GM18499 (cell line): ENCODE data around the gene RARS2.
"Not testable (repeated sequence)": the region's sequence is repeated elsewhere in the genome, so short reads cannot be mapped to it uniquely, and the experiment has no call there.

Source experiments
- ATAC-seq: cut with Tn5 transposase; IDR thresholded peaks from one replicate; pipeline ENCODE4 v1.9.1; 2021; ENCODE audit warnings: moderate number of reproducible peaks; ENCODE audit not compliant: insufficient read depth, unreplicated experiment

The RARS2 gene, protein sequence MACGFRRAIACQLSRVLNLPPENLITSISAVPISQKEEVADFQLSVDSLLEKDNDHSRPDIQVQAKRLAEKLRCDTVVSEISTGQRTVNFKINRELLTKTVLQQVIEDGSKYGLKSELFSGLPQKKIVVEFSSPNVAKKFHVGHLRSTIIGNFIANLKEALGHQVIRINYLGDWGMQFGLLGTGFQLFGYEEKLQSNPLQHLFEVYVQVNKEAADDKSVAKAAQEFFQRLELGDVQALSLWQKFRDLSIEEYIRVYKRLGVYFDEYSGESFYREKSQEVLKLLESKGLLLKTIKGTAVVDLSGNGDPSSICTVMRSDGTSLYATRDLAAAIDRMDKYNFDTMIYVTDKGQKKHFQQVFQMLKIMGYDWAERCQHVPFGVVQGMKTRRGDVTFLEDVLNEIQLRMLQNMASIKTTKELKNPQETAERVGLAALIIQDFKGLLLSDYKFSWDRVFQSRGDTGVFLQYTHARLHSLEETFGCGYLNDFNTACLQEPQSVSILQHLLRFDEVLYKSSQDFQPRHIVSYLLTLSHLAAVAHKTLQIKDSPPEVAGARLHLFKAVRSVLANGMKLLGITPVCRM

DNA sequence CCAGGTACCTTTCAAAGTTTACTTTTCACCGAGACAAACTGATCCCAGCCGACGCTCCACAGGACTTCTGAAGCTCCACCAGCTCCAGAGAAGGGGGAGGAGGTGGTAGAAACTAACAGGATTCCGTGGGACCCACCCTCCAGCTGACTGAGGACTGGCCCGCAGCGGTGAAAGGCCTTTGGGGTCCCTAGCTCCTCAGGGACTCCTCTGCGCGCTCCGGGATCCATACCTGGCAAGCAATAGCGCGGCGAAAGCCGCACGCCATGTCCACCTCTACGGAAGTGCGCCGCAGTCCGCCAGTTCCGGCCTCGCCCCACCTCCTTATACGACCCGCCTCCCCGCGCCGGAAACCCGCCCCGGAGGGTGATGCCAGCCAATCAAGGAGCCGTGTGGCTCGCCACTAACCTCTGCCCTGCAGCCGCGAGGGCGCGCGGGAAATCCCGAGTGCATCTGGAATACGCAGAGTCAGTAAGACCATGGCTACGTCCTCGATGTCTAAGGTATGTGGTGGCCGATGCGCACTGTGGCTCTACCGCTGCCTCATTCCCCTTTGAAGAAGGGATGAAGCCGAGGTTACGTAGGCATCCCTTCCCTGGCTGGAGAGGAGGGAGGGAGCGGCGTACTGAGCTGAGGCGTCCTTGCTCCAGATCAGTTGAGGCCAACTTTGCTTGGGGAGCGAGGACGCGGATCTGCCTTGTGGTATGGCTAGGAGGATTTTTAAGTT lies at the start of gene RARS2, which contains the start of gene ORC3:
TSS of gene RARS2 (minus strand) at position 295 of the 724 bp plus-strand sequence. CDS start at position 265, 30 bp downstream.
TSS of gene ORC3 (plus strand) at position 443 of the 724 bp plus-strand sequence. CDS start at position 477, 34 bp downstream.
- peak; percentile 99 for ATAC-seq

DNA sequence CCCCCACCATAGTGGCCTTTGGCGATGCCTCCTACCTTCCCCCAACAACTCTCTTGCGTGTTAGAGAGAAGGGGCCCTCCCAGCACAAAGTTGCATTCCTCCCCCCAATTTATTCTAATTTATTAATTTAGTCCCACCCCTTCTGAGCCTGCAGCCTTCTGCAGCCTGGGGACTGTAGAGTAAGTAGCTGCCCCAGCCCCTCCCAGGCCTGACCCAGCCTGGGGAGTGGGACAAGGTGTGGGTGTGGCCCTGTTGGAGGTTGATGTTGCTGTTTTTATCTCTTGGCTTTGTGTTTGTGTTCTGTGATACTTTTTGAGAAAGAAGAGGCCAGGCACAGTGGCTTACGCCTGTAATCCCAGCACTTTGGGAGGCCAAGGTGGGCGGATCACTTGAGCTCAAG lies 49.6 kb upstream of the RARS2 start:
- ATAC-seq: no peak

DNA sequence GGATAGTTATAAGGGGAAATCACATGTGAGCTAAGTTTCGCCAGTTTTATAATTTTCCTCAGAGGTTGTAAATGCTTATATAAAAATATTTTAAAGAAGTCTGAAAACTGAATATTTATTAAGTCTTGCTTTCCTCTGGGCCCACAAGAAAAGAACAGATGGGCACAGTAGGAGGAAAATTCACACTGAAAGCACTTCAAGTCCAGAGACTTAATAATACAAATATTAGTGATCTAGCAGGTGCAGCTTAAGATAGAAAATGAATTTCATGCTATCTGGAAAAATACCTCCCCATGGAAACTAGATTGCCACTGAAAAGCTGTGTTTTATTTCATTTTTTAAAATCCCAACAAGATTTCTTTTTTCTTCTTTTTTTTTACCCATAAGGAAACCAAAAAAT lies 47.3 kb upstream of the RARS2 start:
- no peak for ATAC-seq

DNA sequence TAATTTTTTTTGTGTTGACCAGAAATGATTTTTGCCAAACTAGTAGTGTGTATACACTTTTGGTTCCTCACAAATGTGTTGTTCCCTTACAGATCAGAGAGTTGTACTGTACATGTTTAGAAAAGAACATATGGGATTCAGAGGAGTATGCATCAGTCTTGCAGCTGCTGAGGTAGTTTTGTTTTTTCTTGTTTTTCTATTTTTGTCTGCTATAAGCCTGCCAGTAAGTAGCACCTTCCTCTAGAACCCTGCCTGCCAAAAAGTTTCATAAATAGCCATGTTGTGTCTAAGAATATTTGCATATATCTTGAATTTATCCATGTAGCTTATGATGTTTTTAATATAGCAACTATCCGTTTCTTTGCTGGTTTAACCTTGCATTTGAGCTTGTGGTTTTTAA lies 46.5 kb upstream of the RARS2 start:
- no peak for ATAC-seq

DNA sequence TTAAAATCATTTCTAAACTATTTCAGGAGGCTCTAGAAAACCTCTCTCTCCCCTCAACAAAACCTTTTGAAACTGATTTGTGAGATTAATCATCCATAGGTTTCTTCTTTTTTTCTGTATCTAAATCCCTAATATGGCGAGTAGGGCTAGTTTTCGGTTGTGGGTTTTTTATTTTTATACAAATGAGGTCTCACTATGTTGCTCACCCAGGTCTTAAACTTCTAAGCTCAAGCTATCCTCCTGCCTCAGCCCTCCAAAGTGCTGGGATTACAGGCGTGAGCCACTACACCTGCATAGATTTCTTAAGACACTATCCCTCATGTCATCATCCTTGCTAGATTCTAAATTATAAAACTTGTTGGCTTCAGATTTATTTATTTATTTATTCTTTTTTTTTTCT lies 44.1 kb upstream of the RARS2 start:
- no peak for ATAC-seq

DNA sequence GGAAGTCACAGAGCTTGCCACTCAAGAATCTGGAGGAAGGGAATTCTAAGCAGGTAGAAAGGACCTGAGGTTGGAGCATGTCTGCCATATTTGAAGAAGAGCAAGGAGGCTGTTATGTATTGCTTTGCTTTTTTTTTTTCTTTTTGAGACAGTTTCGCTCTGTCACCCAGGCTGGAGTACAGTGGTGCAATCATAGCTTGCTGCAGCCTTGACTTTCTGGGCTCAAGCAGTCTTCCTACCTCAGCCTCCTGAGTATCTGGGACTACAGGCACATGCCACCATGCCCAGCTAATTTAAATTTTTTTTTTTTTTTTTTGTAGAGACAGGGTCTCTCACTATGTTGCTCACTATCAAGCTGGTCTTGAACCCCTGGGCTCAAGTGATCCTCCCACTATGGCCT lies 41.0 kb upstream of the RARS2 start:
- ATAC-seq: no peak

DNA sequence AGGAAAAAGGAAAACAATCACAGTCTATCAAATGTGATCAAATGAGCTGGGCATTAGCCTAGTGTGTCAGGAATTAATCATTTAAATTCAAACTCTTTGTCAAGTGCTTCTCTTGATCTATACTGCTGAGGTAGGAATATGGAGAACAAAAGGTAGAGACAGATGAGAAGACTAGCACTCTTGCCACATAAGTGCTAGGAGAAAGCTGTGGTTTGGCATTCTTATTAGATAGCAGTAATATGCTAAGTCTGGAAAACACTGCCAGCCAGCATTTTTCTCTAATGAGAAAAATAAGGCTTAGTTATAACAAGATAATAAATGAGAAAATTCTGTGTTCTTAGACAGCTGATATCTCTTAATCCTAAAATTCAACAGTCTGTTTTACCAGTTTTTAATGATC lies 39.1 kb upstream of the RARS2 start:
- ATAC-seq: no peak

DNA sequence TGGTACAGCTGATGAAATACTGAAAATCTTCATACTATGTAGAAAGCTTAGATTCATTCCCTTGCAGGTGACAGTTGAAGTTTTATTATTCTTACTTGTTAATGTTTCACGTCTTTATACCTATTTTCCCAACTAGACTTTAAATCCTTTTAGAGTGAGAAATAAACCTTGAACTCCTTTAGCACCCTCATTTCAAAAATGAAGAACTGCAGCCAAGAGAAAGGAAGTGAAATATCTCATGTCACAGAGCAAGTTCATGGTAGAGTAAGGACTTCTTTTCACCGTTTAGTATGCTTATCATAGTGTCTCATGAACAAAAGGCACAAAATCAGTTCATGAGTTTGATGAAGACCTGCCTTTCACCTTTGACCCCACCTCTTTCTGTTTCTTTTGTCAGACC lies 38.6 kb upstream of the RARS2 start:
- ATAC-seq: no peak

DNA sequence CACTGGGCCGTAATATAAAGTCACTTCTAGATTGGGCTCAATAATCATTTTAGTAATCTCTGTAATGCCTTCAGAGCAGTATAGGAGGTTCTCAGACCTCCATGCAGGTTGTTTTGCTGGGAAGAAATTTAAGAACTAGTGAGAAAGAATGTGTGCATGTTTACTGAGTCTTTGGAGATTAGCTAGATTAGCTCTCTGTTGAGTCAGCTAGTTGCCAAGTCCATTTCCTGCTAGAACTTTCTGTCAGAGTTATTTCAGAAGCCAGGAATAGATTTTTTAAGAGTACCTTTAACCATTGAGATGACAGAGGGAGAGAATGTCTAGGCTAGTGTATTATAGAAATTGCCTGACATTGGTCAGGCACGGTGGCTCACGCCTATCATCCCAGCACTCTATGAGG lies 33.5 kb upstream of the RARS2 start:
- ATAC-seq: no peak

DNA sequence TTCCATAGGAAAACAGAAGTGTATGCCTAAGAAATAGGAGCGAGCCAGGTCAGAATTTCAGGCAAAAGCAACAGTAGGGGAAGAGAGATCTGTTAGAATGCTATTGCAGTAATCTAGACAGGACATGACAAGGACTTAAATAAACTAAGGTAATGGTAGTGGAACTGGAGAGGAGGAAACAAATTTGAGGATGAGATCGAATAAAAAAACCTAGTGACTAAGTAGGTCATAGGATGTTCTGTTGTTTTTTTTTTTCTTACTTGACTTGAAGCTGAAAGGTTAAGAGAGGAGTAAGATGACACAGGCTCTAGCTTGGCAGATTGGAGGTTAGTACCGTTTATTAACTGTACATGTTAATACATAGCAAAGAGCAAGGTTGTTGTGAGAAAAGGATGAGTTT lies 28.7 kb upstream of the RARS2 start:
- ATAC-seq: no peak

DNA sequence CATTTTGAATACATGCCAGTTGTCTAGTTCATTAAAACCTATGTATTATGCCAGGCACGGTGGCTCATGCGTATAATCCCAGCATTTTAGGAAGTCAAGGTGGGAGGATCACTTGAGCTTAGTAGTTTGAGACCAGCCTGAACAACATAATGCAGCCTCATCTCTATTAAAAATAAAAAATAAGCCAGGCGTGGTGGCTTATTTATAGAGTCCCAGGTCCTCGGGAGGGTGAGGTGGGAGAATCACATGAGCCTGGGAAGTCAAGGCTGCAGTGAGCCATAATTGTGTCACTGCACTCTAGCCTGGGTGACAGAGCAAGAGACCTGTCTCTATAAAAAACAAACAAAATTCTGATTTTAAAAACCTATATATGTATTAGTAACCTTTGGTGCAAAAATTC lies 27.6 kb upstream of the RARS2 start:
- ATAC-seq: no peak

DNA sequence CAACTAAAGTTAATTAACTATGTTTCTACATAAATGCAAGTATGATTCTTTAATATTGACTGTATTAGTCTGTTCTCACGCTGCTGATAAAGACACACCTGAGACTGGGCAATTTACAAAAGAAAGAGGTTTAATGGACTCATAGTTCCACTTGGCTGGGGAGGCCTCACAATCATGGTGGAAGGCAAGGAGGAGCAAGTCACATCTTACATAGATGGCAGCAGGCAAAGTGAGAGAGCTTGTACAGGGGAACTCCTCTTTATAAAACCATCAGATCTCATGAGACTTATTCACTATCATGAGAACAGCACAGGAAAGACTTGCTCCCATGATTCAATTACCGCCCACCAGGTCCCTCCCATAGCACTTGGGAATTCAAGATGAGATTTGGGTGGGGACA lies 23.2 kb upstream of the RARS2 start:
- not testable (repeated sequence) for ATAC-seq

DNA sequence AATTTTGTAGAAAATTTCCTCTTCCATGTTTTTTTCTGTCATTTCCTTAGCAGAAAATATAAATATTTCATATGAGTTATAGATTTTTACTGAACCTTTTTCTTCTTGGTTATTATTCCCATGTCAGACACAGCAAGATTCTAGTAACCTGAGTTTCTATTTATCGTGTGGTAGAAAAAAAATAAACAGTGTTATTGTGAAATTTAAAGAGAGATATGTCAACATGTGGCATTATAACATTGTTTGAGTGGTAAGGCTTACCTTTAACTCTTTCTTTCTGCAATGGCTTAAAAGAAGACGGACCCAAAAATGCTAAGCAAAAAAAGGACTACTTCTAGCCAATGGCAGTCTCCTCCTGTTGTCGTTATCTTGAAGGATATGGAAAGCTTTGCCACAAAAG lies 19.0 kb upstream of the RARS2 start:
- no peak for ATAC-seq

DNA sequence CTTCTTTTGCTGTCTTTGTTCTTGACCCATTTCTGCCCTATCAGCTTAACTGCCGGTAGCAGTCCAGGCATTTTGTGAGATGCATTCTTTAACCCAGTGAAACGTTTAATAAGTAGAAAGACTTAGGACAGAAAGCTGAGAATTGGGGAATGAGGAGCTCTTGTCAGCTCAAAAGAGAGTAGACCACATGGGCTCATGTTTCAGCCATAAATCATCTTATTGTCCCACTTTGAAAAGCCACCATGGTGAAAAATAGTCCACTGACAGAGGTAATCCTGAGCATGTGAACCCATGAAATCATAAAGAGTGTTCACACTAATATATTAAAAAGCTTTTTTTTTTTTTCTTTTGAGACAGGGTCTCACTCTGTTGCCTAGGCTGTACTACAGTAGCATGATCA lies 16.4 kb upstream of the RARS2 start:
- no peak for ATAC-seq

DNA sequence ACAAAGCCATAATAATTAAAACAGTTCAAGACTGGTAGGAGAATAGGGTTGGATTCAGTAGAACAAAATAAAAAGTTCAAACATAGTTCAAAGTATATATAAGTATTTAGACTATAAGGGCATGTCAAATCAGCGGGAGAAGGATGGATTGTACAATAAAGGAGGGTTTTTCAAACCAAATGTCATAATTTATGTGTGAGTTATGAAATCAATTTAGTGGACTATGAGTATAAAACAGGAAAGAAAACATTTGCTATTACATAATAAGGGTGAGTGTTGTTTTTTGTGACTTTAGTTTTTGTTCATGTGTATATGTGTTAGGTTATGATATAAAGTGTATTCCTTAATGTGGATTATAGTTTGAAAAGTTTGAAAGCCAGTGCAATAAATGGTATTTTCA lies 10.8 kb upstream of the RARS2 start:
- no peak for ATAC-seq

DNA sequence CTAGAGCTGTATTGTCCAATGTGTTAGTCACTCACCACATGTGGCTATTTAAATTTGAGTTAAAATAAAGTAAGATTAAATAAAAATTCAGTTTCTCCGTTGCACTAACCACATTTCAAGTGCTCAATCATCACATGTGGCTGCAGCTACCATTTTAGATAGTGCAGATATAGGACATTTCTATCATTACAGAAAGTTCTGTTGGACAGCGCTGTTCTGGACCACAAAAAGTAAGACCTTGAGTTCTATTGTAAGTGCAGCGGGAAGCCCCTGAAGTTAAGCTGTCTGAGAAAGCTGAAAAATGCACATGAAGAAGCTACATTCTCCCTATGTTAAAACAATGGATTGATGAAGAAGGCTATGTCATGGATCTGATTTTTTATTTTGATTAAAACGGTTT lies 1.2 kb upstream of the RARS2 start:
- no peak for ATAC-seq

DNA sequence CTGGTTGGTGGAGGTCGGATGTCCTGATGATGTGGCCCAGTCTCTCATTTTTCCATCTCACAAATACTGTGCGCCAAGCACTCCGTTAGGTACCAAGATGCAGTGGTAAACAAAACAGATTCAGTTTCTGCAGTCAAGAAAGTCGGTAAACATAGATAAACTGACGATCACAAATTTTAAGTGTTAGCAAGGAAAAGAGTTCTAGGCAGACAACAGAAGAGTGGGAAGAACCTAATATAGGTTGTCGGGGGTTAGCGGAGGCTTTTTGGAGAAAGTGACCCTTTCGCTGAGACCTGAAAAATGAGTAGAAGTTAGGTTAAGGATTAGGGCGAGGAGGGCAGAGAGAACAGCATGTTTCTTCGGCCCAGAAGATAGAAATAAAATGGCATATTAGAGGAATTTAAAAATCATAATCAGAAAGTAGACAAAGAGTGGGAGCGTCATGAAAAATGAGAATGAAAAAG lies 662 bp upstream of the RARS2 start:
- no peak for ATAC-seq

DNA sequence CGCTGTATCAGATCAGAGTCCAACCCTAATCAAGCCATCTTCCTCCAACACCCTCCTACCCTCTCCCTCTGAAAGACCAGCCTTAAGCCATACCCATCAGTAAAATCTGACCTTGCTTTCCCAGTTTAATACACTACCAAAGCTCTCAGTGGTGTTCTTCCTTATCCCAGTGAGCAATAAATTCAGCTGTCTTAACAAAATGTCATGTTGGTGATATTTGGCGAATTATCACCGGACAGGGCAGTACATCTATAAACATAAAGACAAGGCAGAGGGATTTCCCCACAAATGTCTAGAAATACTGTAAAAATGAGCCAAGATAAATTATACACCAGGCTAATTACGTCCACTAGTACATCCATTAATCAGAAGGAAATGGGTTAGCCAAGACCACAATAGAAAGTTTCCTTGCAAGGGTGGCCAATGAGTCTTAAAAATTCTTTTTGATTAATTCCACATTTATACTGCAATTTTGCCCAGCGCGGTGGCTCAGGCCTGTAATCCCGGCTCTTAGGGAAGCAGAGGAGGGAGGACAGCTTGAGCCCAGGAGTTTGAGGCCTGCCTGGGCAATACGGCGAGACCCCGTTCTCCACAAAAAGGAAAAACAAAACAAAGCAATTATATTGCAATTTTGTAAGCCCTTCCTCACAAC lies 905 bp downstream of the RARS2 start:
- no peak for ATAC-seq

DNA sequence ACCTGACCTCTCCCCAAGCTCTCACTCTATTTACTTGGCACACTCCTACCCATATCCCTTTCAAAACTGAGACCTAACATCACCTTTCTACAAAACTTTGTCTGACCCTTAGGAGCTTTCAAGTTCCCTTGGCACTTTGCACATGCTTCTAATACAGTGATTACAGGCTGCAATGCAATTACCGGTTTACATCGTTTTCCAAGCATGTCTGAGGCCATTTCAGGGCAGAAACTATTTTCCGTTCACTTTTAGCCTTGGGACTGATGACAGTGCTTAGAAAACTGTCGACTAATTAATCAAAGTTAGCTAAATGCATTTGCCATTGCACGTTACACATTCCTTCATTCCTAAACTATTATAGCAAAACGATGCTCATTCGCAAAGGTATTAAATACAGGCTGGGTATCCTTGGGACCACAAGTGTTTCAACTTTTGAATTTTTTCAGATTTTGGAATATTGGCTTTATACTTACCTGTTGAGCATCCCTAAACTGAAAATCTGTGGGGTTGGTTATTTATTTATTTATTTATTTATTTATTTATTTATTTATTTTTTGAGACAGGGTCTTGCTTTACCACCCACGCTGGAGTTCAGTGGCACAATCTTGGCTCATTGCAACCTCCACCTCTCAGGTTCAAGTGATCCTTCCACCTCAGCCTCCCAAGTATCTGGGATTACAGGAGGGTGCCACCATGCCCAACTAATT lies 3.3 kb downstream of the RARS2 start:
- no peak for ATAC-seq

DNA sequence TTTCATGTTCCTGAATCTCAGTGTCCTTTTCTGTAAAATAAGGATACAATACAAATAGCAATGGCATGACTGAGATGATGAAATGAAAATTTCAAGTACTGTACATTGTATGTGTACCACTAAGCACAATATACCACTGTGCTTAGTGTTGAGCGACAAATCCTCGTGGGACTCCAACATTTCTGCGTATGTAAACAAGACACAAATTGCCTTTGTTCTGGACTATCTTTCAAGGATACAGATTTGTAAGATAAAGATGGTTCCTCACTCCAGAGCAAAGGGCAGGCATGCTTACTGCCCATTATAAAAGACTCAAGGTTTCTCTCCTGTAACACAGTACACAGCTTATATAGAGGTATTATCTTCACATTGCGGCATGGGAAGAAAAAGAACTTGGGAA lies 6.0 kb downstream of the RARS2 start:
- no peak for ATAC-seq
